WTC11 (cell line): ENCODE results near the gene KSR2.

Source experiments
- FOXP1 ChIP-seq: sonication (generic); formaldehyde crosslinking; IDR thresholded peaks from 2 replicates; pipeline ENCODE4 v1.8.0; 2022; ENCODE audit warnings: missing genetic modification reagents, mild to moderate bottlenecking, moderate library complexity, borderline replicate concordance
- JUN ChIP-seq: sonication (generic); formaldehyde crosslinking; IDR thresholded peaks from 2 replicates; pipeline ENCODE4 v1.8.0; 2023; ENCODE audit warnings: mild to moderate bottlenecking, missing genetic modification reagents
- MYBL2 ChIP-seq: sonication (generic); formaldehyde crosslinking; IDR thresholded peaks from 2 replicates; pipeline ENCODE4 v1.8.1; 2023; ENCODE audit warnings: mild to moderate bottlenecking, moderate library complexity, missing genetic modification reagents
- NFATC4 ChIP-seq: fragments of 250-450 bp; sonication (Bioruptor Pico); IDR thresholded peaks from 2 replicates; pipeline ENCODE4 v1.9.0; 2021; ENCODE audit warnings: mild to moderate bottlenecking
- RELA ChIP-seq: sonication (generic); formaldehyde crosslinking; IDR thresholded peaks from 2 replicates; pipeline ENCODE4 v1.8.1; 2022; ENCODE audit warnings: missing genetic modification reagents, mild to moderate bottlenecking, borderline replicate concordance
- SP1 ChIP-seq: sonication (generic); formaldehyde crosslinking; conservative IDR thresholded peaks from 2 replicates; pipeline ENCODE4 v1.8.1; 2022; ENCODE audit warnings: missing genetic modification reagents
- ZNF263 ChIP-seq: sonication (generic); formaldehyde crosslinking; IDR thresholded peaks from 2 replicates; pipeline ENCODE4 v1.8.1; 2022; ENCODE audit warnings: low read depth, mild to moderate bottlenecking, moderate library complexity, missing genetic modification reagents
- TF ChIP-seq, protein P1 (sequence below): fragments of 200-600 bp; IDR thresholded peaks from 2 replicates; pipeline ENCODE4 v1.8.0; 2022; ENCODE audit warnings: antibody characterized with exemption
- TF ChIP-seq, protein P2 (sequence below): sonication (generic); formaldehyde crosslinking; IDR thresholded peaks from 2 replicates; pipeline ENCODE4 v1.8.0; 2022; ENCODE audit warnings: mild to moderate bottlenecking, missing genetic modification reagents
- TF ChIP-seq, protein P3 (sequence below): sonication (generic); formaldehyde crosslinking; IDR thresholded peaks from 2 replicates; pipeline ENCODE4 v1.8.1; 2023; ENCODE audit warnings: mild to moderate bottlenecking, missing genetic modification reagents, moderate library complexity
- TF ChIP-seq, protein P4 (sequence below): fragments of 250-450 bp; sonication (Bioruptor Pico); IDR thresholded peaks from 2 replicates; pipeline ENCODE4 v1.9.0; 2021; ENCODE audit warnings: mild to moderate bottlenecking
- TF ChIP-seq, protein P5 (sequence below): sonication (generic); formaldehyde crosslinking; IDR thresholded peaks from 2 replicates; pipeline ENCODE4 v1.8.0; 2022; ENCODE audit warnings: mild to moderate bottlenecking, missing genetic modification reagents
- TF ChIP-seq, protein P6 (sequence below): sonication (generic); formaldehyde crosslinking; IDR thresholded peaks from 2 replicates; pipeline ENCODE4 v1.8.0; 2022; ENCODE audit warnings: mild to moderate bottlenecking, missing genetic modification reagents

DNA sequence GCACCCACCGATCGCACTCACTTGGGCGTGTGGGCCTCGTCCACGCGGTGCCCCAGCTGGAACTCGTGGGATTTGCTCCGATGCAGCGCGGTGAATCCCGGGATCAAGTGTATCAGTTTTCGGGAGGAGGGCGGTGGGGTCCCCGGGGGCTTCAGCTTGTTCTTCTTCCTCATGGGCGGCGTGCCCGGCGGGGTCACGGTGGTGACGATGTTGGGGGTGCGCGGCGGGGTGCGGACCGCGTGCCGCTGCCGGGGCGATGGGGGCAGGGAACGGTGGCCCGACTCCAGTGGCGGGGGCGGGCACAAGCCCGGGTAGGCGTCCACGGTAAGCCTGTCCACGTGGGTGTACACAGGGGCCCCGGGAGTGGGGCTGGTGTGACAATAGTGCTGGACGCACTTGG, 207.8 kb downstream of the KSR2 start:
- TF ChIP-seq, protein P1, sequence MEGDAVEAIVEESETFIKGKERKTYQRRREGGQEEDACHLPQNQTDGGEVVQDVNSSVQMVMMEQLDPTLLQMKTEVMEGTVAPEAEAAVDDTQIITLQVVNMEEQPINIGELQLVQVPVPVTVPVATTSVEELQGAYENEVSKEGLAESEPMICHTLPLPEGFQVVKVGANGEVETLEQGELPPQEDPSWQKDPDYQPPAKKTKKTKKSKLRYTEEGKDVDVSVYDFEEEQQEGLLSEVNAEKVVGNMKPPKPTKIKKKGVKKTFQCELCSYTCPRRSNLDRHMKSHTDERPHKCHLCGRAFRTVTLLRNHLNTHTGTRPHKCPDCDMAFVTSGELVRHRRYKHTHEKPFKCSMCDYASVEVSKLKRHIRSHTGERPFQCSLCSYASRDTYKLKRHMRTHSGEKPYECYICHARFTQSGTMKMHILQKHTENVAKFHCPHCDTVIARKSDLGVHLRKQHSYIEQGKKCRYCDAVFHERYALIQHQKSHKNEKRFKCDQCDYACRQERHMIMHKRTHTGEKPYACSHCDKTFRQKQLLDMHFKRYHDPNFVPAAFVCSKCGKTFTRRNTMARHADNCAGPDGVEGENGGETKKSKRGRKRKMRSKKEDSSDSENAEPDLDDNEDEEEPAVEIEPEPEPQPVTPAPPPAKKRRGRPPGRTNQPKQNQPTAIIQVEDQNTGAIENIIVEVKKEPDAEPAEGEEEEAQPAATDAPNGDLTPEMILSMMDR: no peak
- TF ChIP-seq NFATC4 (CRISPR knock-in tag) (no peak), SP1 (CRISPR knock-in tag) (no peak), FOXP1 (CRISPR knock-in tag) (no peak), JUN (CRISPR knock-in tag) (no peak), MYBL2 (CRISPR knock-in tag) (no peak), ZNF263 (CRISPR knock-in tag) (no peak), RELA (CRISPR knock-in tag) (no peak)
- TF ChIP-seq, protein P2, sequence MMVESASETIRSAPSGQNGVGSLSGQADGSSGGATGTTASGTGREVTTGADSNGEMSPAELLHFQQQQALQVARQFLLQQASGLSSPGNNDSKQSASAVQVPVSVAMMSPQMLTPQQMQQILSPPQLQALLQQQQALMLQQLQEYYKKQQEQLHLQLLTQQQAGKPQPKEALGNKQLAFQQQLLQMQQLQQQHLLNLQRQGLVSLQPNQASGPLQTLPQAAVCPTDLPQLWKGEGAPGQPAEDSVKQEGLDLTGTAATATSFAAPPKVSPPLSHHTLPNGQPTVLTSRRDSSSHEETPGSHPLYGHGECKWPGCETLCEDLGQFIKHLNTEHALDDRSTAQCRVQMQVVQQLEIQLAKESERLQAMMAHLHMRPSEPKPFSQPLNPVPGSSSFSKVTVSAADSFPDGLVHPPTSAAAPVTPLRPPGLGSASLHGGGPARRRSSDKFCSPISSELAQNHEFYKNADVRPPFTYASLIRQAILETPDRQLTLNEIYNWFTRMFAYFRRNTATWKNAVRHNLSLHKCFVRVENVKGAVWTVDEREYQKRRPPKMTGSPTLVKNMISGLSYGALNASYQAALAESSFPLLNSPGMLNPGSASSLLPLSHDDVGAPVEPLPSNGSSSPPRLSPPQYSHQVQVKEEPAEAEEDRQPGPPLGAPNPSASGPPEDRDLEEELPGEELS (CRISPR knock-in tag): no peak
- TF ChIP-seq, protein P3, sequence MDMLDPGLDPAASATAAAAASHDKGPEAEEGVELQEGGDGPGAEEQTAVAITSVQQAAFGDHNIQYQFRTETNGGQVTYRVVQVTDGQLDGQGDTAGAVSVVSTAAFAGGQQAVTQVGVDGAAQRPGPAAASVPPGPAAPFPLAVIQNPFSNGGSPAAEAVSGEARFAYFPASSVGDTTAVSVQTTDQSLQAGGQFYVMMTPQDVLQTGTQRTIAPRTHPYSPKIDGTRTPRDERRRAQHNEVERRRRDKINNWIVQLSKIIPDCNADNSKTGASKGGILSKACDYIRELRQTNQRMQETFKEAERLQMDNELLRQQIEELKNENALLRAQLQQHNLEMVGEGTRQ (CRISPR knock-in tag): no peak
- TF ChIP-seq, protein P4, sequence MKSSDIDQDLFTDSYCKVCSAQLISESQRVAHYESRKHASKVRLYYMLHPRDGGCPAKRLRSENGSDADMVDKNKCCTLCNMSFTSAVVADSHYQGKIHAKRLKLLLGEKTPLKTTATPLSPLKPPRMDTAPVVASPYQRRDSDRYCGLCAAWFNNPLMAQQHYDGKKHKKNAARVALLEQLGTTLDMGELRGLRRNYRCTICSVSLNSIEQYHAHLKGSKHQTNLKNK (CRISPR knock-in tag): no peak
- TF ChIP-seq, protein P5, sequence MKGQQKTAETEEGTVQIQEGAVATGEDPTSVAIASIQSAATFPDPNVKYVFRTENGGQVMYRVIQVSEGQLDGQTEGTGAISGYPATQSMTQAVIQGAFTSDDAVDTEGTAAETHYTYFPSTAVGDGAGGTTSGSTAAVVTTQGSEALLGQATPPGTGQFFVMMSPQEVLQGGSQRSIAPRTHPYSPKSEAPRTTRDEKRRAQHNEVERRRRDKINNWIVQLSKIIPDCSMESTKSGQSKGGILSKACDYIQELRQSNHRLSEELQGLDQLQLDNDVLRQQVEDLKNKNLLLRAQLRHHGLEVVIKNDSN (CRISPR knock-in tag): no peak
- TF ChIP-seq, protein P6, sequence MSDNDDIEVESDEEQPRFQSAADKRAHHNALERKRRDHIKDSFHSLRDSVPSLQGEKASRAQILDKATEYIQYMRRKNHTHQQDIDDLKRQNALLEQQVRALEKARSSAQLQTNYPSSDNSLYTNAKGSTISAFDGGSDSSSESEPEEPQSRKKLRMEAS (CRISPR knock-in tag): no peak
